Fibroblast of skin of left quadriceps (primary cell): ENCODE results near the gene EVX2.
A peak's percentile ranks its signal among the peaks of the same experiment; 100 is the strongest.

Experiments
- DNase-seq, 2 experiments: peaks; one replicate each; pipeline ENCODE4 v3.0.0-alpha.2; 2013; ENCODE audit warnings: low read depth in 2 of 2

EVX2 gene

DNA sequence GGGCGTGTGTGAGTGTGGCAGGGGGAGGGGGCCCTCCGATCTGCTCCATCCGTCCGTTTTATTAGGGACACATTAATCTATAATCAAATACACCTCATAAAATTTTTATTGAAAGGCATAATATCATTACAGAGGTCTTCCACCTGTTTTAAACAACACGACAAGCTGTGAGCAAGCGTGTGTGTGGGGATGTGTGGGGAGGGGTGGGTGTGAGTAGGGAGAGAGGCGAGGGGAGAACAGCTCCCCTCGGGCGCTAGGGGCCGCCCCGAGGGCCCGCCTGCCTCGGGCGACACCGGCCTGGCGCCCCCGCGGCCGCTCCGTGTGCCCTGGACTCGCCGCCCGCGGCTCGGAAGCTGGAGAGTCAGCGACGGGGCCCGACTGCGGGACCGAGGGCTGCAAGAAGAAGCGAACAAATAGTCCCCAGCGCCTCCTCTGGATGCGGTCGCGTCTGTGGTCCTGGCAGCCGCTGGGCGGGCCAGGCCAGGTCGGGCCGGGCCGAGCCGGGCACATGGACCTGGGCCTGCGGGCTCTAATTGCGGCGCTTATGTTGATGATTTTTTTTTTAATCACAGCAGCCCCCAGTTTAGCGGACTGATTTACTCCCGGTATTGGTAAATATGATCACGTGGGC, 38.4 kb upstream of the EVX2 start:
- peak in 1 of 2 experiments; percentile 67 for DNase-seq

GRCh38 chr2:176121190-176122051, 37.7 kb upstream of the EVX2 start:
- DNase-seq, result no peak

GRCh38 chr2:176120364-176121189, 36.8 kb upstream of the EVX2 start:
- no peak for DNase-seq

GRCh38 chr2:176118601-176119339, 35.0 kb upstream of the EVX2 start:
- DNase-seq, result no peak

- DNase-seq, result no peak
Observed at GRCh38 chr2:176117823-176118371, 34.1 kb upstream of the EVX2 start.

DNA sequence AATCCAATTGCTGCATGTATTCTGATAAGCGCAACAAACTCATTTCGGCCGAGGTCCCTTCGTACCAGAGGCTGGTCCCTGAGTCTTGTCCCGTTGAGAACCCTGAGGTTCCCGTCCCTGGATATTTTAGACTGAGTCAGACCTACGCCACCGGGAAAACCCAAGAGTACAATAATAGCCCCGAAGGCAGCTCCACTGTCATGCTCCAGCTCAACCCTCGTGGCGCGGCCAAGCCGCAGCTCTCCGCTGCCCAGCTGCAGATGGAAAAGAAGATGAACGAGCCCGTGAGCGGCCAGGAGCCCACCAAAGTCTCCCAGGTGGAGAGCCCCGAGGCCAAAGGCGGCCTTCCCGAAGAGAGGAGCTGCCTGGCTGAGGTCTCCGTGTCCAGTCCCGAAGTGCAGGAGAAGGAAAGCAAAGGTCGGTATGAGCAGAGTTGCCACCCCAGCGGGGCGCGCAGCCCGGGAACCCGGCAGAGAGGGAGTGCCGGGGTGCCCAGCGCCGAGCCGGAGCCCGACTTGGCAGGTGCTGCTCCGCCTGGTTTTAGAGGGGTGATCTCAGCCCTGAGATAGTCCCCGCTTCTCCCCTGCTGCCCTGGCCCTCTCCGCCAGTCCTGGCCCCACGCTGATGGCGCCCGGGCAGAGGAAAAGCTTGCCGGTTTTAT, 33.5 kb upstream of the EVX2 start:
- no peak for DNase-seq

GRCh38 chr2:176115883-176116813, 32.4 kb upstream of the EVX2 start, which contains the start of gene HOXD10:
HOXD10 (plus strand) TSS chr2:176116778; CDS start chr2:176116834, 56 bp downstream.
- DNase-seq, result no peak

DNA sequence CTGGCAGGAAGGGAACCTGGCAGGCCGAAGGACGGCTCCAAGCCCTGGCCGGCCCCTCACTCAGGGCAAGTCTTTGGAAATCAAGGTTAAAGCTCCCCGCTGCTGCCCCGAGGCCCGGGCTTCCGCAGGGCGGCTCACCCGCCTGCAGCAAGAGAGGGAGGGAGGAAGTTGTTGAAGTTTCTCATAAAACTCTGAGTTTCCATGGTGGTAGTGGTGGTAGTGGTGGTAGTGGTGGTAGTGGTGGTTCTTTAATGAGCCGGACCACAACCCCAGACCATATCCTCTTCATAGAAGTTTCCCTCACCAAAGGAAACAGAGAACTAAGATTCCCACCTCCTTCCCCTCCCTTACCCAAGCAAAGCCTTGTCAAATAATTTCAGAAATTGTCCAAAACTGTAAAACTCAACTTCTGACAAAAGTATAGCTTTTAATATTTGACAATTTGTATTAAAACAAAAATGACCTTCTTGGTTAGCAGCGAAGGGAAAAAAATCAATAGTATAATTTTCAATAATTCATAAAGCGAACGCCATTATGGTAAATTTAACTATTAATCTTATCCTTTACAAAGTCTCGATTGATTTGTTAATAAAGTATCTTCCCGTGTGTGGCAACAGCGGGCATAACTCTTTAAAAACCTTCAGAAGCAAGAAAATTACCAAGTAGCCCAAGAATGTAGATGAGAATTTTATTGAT, 31.3 kb upstream of the EVX2 start:
- DNase-seq, result no peak

DNA sequence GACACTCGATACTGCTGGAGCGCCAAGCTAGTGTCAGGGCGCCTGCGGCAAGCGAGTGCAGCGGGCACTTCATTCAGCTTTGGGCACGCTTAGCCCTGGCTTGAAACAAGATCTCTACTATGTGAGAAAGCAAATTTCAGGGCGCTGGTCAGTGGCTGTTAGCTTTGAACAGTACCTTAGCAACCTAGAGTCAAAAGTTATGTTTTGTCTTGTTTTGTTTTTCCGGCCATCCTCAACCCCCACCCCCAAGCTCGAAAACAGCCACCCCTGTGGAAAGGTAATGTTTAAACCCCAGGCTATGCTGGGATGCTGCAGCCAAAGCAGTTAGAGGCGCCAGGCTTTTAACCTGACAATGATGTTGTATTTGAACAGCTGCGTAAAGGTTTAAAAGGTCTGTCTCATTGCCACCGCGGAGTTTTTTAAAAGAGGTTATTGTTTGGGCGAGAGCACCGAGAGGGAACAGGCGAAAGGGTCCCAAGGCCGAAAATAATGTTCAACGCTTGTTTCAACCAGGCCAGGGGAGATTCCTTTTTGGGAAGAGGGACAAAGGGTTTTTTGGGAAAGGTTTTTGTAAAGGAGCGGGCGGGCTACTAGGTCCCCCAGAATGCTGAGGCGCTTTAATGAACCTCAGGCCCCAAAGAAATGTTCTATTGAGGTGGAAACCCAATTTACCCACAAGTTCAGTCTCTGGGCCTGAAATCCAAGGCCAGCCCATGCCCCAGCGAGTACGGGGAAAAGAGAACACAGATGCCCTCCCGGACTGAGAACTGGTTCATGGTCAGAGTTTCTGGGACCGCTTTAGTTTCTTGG, 30.6 kb upstream of the EVX2 start:
- DNase-seq, result no peak

- no peak for DNase-seq
Observed at GRCh38 chr2:176112375-176113302, 28.9 kb upstream of the EVX2 start.

DNA sequence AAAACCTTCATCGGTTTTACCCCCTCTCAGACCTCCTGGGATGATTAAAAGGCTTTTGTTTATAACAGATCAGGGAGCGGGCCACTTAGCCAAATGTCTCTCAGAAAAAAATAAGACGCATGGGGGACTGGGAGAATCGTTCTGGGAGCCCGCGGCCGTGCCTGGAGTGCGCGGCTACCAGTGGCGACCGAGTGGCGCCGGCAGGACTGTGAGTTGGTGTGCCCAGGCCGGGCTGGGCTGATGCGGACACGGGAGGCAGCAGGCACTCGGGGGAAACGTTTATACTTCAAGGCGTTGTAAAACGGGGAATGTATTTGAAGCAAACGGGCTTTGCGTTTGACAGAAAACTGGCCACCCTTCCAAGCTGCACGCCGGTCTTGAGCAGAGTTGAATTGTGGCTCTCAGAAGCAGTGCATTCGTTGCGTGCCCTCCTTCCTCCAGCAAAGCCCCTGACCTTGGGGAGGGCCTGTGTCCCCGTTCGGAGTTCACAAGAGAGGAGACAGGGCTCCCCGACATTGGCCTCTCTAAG, 28.1 kb upstream of the EVX2 start:
- DNase-seq, result no peak

DNA sequence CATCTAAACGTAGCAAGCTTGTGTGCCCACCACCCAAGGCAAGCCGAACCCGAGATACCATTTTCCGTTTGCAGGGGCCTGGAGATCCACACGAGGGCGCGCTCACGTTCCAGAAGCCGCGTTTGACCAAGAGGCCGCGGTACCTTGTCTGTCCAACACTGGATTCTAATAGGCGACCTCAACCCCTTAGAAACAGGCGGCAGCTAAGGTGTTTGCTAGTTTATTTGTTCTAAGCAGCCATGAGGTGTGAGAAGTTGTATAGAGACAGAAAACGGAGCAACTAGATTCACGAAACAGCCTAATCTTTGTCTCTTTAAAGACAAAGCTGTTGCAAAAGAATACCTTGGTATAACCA, 27.5 kb upstream of the EVX2 start:
- DNase-seq, result no peak

DNA sequence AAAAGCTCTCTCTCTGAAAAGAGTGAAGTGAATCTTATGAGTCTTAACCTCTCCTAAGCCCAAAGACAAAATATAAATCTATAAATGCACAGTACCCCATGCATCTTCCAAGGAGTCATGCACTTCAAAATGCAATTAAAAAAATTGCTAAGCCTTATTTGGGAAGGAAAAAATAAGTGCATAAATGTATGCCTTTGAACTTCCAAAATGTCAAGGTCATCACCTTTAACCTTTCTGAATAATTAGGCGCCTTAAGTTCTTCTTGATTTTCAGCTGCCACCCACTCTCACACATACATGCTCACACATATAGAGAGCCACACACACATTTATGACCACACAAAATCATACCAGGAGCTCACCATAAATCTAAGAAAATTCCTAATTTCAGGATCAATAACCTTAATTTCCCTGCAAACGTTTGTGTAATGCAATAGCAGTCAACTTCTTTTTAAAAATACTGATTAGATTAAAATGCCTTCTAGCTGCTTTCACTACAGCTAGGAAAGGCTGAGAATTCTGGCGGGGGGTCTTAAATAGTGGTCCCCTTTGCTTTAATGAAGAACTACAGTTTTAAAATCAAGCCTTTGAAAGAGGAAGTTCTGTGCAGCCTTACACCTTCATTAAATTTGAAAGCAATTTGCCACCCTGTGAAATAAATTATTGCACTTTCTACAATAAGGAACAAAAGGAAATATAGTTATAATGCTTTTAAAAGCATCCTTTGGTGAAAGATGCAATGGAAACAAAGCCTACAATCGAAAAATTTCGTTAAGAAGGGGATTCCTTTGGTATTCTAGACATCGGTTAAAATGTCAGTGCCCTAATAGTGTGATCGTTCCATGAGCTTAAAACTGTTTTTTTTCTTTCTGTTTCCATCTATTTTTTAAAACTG, 26.9 kb upstream of the EVX2 start:
- DNase-seq, result no peak

- DNase-seq, result no peak
Observed at GRCh38 chr2:176109946-176110345, 26.2 kb upstream of the EVX2 start.

DNA sequence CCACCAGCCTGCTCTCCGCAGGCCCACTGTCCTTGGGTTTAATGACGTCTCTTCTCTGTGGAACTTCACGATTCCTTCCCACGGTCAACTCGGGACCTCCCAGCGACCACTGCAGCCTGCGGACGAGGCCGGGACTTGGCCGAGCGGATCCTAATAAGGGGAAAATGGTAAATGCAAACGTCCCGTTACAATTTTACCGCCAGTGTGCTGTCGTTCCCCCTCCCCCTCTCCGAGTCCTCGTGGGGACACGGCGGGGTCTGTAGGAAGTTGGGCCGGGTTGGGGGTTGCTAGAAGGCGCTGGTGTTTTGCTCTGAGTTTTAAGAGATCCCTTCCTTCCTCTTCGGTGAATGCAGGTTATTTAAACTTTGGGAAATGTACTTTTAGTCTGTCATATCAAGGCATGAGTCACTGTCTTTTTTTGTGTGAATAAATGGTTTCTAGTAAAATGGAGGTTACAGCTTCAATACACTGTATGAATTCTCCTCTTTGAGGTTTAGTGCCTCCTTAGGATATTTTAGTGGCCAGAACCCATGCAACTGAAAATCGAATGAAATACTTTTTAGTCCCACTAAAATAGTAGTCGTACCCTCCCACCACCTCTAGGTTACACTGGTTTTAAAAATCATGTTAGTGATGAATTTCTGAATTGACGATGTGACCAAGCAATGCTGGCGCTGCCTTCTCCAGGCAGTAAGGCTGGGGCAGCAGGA, 25.6 kb upstream of the EVX2 start:
- no peak for DNase-seq
